GM10266 (cell line): ENCODE data around the gene H1-8.

ENCODE experiments used
- DNase-seq: peaks from one replicate; pipeline ENCODE4 v3.0.0; 2012; ENCODE audit errors: extremely low spot score
- TF ChIP-seq, protein P1 (sequence below): IDR thresholded peaks from 2 replicates; pipeline ENCODE4 v1.5.1; 2012; ENCODE audit warnings: mild to moderate bottlenecking, low read depth; ENCODE audit not compliant: control insufficient read depth, insufficient read depth; ENCODE audit errors: missing control alignments

H1-8 gene

DNA sequence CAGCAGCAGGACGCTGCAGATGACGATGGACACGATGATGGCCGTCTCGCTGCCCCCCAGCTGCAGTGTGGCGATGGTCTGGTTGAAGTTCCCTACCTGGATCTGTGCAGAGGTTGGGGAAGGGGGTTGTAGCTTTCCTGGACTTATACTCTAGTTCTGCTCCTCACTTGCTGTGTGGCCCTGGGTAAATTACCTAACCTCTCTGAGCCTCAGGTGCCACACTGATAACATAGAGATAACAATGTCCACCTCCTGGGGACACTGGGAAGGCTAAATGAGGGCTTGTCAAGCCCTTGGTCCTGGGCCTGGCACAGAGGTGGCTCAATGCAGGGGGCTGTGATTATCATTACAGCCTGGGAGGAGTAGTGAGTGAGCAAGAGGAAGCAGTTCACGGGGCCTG is 26.9 kb downstream of the H1-8 start:
- no peak for DNase-seq

DNA sequence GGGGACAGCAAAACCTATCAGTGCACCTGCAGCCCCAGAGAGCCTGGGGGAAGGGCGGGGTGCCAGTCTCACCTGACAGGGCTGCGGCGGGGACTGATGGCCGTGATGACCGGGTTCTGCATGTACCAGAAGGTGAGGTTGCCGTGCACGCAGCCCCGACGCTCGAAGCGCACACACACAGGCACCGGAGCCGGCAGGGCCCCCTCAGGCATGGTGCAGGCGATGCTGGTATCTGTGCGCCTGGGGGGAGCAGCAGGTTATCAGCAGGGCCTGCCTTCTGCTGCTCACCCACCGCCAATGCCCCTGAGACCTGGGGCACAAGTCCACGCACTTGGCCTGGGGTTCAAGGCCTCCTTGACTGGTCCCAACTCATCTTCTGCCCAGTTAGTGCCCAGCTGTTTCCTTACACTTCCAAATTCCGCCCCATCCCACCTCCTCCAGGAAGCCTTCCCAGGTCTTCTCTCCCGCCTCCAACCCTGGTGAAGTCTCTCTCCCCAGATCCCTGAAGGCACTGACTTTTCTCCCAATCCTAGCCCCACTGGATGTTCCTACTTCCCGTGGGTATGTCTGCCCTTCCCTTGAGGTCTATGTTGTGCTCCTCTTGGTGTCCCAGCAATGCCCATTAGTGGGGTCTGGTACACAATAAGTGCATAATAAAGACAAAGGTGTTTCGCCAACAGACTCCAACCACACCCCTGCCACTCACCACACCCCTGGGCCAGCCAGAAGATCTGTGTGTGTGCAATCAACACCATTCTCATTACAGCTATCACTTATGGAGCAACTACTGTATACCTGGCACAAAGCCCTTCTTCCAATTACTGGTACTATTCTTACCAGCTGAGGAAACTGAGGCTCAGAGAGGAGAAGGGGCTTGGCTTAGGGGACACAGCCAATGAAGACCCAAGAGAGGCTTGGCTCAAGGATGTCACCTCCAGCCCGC is 28.9 kb downstream of the H1-8 start:
- TF ChIP-seq, protein P1, sequence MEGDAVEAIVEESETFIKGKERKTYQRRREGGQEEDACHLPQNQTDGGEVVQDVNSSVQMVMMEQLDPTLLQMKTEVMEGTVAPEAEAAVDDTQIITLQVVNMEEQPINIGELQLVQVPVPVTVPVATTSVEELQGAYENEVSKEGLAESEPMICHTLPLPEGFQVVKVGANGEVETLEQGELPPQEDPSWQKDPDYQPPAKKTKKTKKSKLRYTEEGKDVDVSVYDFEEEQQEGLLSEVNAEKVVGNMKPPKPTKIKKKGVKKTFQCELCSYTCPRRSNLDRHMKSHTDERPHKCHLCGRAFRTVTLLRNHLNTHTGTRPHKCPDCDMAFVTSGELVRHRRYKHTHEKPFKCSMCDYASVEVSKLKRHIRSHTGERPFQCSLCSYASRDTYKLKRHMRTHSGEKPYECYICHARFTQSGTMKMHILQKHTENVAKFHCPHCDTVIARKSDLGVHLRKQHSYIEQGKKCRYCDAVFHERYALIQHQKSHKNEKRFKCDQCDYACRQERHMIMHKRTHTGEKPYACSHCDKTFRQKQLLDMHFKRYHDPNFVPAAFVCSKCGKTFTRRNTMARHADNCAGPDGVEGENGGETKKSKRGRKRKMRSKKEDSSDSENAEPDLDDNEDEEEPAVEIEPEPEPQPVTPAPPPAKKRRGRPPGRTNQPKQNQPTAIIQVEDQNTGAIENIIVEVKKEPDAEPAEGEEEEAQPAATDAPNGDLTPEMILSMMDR, result no peak
- no peak for DNase-seq

More for the DNA sequence above, 26.9 kb downstream of the H1-8 start:
- TF ChIP-seq, protein P1, result no peak

DNA sequence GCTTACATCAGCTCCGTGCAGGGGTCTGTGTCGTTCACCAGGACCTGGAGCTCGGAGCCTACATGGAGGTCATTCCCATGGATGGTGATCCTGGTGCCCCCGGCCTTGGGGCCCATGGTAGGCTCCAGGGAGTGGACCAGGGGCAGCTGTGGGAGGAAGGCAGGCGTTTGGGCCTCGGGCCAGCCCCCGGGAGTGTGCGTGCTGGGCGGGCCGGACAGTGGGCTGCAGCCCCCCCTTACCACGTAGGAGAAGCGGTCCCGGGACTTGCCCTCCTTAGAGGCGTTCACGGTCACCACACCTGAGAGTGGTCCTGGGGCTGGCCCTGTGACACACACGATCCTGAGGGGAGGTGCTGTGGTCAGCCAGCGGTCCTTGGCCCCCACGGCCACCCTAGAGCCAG is 29.6 kb downstream of the H1-8 start:
- TF ChIP-seq, protein P1, result no peak
- DNase-seq, result no peak

DNA sequence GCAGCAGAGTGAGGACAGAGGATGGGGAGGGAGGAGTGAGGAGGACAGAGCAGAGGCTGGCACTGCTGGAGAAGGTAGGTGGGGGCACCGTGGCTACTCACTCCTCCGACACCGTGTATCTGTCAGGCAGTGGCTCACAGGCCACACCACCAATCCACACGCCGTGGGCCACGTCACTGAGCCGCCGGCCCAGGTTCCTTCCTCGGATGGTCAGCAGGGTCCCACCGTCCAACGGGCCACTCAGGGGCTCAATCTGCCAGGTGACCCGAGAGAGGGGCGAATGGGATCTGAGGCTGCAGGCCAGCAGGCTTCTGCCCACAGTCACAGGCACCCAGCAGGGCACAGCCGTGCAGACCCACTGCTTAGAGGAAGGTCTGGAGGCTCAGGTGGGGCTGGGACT is 30.5 kb downstream of the H1-8 start:
- no peak for DNase-seq
- TF ChIP-seq, protein P1, result no peak

DNA sequence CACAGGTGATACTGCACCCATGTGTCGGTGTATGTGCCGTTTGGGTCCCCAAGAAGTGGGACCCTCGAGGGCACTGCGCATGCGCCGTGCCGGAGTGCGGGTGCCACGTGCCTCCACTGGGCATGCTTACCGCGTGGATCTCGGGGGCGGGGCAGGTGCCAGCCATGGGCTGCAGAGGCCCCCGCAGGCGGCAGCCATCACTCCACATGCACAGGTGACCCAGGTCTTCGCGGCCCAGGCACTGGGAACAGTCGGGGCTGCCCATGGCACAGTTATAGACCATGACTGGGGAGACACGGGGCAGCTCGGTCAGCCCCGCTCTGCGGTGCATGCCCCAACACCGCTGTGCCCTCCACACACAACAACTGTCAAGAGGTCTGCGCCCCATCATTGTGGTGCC is 31.2 kb downstream of the H1-8 start:
- DNase-seq, result no peak
- TF ChIP-seq, protein P1, result no peak

DNA sequence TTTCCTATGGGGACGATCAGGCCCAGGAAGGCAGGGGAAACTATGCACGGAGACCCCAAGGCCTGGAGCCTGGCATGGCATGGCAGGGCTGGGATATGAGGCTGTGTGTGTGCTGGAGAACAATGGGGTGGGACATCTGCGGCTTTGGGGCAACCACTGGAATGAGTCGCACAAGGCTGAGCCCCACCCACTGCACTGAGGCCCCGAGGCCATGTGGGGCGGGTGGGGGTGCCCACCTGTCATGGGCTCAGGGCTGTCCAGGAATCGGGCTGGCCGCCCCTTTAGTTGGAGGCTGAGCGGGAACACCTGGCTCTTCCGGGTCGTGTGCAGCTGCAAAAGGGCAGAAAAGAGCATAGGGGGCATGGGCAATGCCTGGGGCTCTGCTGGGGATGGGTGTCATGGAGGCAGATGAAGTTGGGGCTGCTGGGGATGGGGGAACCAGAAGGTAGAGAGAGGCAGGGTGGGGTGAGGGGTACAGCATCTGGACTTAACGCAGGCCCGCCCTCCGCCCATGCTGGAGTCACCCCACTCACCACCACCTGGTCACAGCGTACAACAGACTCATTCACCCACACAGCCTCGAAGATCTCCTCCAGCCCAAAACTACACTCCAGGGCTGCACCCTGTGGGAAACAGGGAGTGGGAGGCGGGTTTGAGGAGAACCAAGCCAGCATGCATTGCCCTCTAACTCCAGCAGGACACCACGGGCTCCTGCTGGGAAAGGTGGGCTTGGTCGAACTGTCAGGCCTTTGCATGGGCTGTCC is 32.4 kb downstream of the H1-8 start:
- TF ChIP-seq, protein P1, result no peak
- DNase-seq, result no peak
